PC-3 (cell line): ENCODE data around the gene DAPK1.

Experiments used
- CTCF ChIP-seq: fragments of 300-600 bp; sonication (generic); conservative IDR thresholded peaks from 2 replicates; pipeline ENCODE4 v1.5.1; 2017; ENCODE audit warnings: antibody characterized with exemption, low read depth, mild to moderate bottlenecking, low read length
- EZH2 ChIP-seq: fragments of 300-600 bp; sonication (generic); IDR thresholded peaks from one replicate; pipeline ENCODE4 v1.6.1; 2017; ENCODE audit warnings: antibody characterized with exemption, mild to moderate bottlenecking, low read length; ENCODE audit not compliant: unreplicated experiment
- EZH2phosphoT487 ChIP-seq: fragments of 300-600 bp; sonication (generic); IDR thresholded peaks from 2 replicates; pipeline ENCODE4 v1.6.1; 2018; ENCODE audit warnings: mild to moderate bottlenecking, antibody characterized with exemption, low read length, borderline replicate concordance

- no peak for TF ChIP-seq CTCF
- TF ChIP-seq EZH2, result no peak
- TF ChIP-seq EZH2phosphoT487, result no peak
Measured at GRCh38 chr9:87505869-87506678, 8.4 kb downstream of the DAPK1 start.
